ENCODE data around the gene CYP27B1.

CYP27B1 gene

GRCh38 chr12:57813111-57813970 lies 46.5 kb upstream of the CYP27B1 start:
- Mint-ChIP-seq H3K27me3 (ENCODE audit: low read depth) (no peaks in the 10 kb centered on the region), H3K36me3 (ENCODE audit: low read depth) (peaks cover 15% of the 10 kb centered on the region), H3K27ac (no peak overlapping the region), H3K4me1 (peaks cover 26% of the 10 kb centered on the region), H3K9me3 (no peaks in the 10 kb centered on the region), H3K4me3 (no peak overlapping the region)
- TF ChIP-seq CTCF (IDR thresholded peaks at IDR 0.05; ENCODE audit: unreplicated experiment in 3 of 3): no peak

GRCh38 chr12:57811028-57811755 lies 44.3 kb upstream of the CYP27B1 start:
- Mint-ChIP-seq H3K4me3 (no peak overlapping the region), H3K27me3 (ENCODE audit: low read depth) (no peaks in the 10 kb centered on the region)
- TF ChIP-seq CTCF (IDR thresholded peaks at IDR 0.05; ENCODE audit: unreplicated experiment in 3 of 3): no peak

GRCh38 chr12:57810450-57810849 lies 43.6 kb upstream of the CYP27B1 start:
- Mint-ChIP-seq H3K4me1 (peaks cover 8% of the 10 kb centered on the region), H3K4me3 (no peak overlapping the region), H3K9me3 (no peaks in the 10 kb centered on the region), H3K27ac (no peak overlapping the region), H3K36me3 (ENCODE audit: low read depth) (peaks cover 34% of the 10 kb centered on the region), H3K27me3 (ENCODE audit: low read depth) (no peaks in the 10 kb centered on the region)
- no peak for TF ChIP-seq CTCF (IDR thresholded peaks at IDR 0.05; ENCODE audit: unreplicated experiment in 3 of 3)

More at GRCh38 chr12:57811028-57811755, 44.3 kb upstream of the CYP27B1 start:
- Mint-ChIP-seq H3K27ac (no peak overlapping the region), H3K9me3 (no peaks in the 10 kb centered on the region), H3K36me3 (ENCODE audit: low read depth) (peaks cover 32% of the 10 kb centered on the region), H3K4me1 (peaks cover 13% of the 10 kb centered on the region)

- no peak overlapping the region for H3K4me3 Mint-ChIP-seq
- TF ChIP-seq CTCF (IDR thresholded peaks at IDR 0.05; ENCODE audit: unreplicated experiment in 3 of 3): no peak
- no peak overlapping the region for H3K27ac Mint-ChIP-seq
- no peaks in the 10 kb centered on the region for H3K27me3 Mint-ChIP-seq (ENCODE audit: low read depth)
- peaks cover 3% of the 10 kb centered on the region for H3K4me1 Mint-ChIP-seq
- no peaks in the 10 kb centered on the region for H3K9me3 Mint-ChIP-seq
- peaks cover 34% of the 10 kb centered on the region for H3K36me3 Mint-ChIP-seq (ENCODE audit: low read depth)
These were observed 42.5 kb upstream of the CYP27B1 start for GRCh38 chr12:57809425-57809824.

GRCh38 chr12:57808351-57808750 lies 41.5 kb upstream of the CYP27B1 start:
- no peaks in the 10 kb centered on the region for H3K27me3 Mint-ChIP-seq (ENCODE audit: low read depth)
- H3K4me3 Mint-ChIP-seq: no peak overlapping the region
- no peaks in the 10 kb centered on the region for H3K4me1 Mint-ChIP-seq
- no peak for TF ChIP-seq CTCF (IDR thresholded peaks at IDR 0.05; ENCODE audit: unreplicated experiment in 3 of 3)
- H3K9me3 Mint-ChIP-seq: no peaks in the 10 kb centered on the region
- H3K36me3 Mint-ChIP-seq (ENCODE audit: low read depth): peaks cover 34% of the 10 kb centered on the region
- H3K27ac Mint-ChIP-seq: no peak overlapping the region
